ENCODE data around the gene SRGAP3. TPM values are rescaled to one million over a fixed set of nuclear protein-coding genes. Genes with fewer than 3 reads are reported as not detected.

SRGAP3 gene
- total and polyA plus RNA-seq, 2 donors (not counting 1 experiment from before 2014, with no cell fraction given): 0.92 to 12.4 TPM

- Histone ChIP-seq H3K36me3 (ENCODE audit: control insufficient read depth, insufficient read depth, low read length) (no peaks in the 10 kb centered on the region), H3K4me2 (ENCODE audit: extremely low read depth, insufficient read depth, low read length) (no peak overlapping the region), H4K20me1 (ENCODE audit: control insufficient read depth, extremely low read depth, insufficient read depth, low read length) (no peaks in the 10 kb centered on the region), H3K9me3 (ENCODE audit: control insufficient read depth, insufficient read depth, low read depth, low read length) (no peaks in the 10 kb centered on the region), H3K9ac (ENCODE audit: insufficient read depth, low read length) (no peak overlapping the region), H2AFZ (ENCODE audit: low read length) (no peak overlapping the region), H3K27me3 (ENCODE audit: control insufficient read depth, insufficient read depth, low read length) (no peaks in the 10 kb centered on the region), H3K4me3 (replicated peaks in 1 of 4; ENCODE audit: control extremely low read depth in 1 of 4, insufficient read depth in 1 of 4, low read depth in 3 of 4, low read length in 4 of 4) (no peak overlapping the region), H3K27ac (ENCODE audit: insufficient read depth, low read length) (no peak overlapping the region), H3K4me1 (ENCODE audit: control insufficient read depth, extremely low read depth, insufficient read depth, low read length) (no peaks in the 10 kb centered on the region), H3K79me2 (ENCODE audit: control insufficient read depth, insufficient read depth, low read length) (no peaks in the 10 kb centered on the region)
- TF ChIP-seq EZH2 (IDR thresholded peaks at IDR 0.05; ENCODE audit: low read length, missing control alignments) (no peak), CTCF (conservative IDR thresholded peaks at IDR 0.05 in 1 of 2, IDR thresholded peaks at IDR 0.05 in 1 of 2; ENCODE audit: low read depth in 1 of 2, low read length in 2 of 2) (no peak)
- no peak for DNase-seq (ENCODE audit: low read depth in 2 of 2)
Measured at GRCh38 chr3:9125278-9125951, 124.0 kb downstream of the SRGAP3 start.

DNA sequence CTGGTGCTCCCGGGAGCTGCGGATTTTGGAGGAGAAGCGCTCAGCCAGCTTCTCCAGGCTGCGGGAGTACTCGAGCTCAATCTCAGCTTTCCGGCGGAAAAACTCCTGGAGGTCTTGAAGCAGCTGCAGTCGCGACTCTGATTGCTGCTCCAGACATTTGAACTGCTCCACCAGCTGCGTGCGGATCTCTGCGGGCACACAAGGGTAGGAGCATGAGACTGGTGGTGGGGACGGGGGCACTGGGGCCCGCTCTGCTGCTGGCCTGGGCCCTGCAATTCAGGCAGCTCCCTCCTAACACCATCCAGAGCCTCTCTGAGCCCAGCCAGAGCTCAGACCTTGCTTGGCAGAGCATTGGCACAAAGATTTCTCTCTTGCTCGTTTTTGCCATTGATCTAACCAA, 124.7 kb downstream of the SRGAP3 start:
- Histone ChIP-seq H3K9me3 (ENCODE audit: control insufficient read depth, insufficient read depth, low read depth, low read length) (no peaks in the 10 kb centered on the region), H3K79me2 (ENCODE audit: control insufficient read depth, insufficient read depth, low read length) (no peaks in the 10 kb centered on the region), H3K9ac (ENCODE audit: insufficient read depth, low read length) (no peak overlapping the region), H3K36me3 (ENCODE audit: control insufficient read depth, insufficient read depth, low read length) (no peaks in the 10 kb centered on the region), H2AFZ (ENCODE audit: low read length) (no peak overlapping the region), H3K4me3 (replicated peaks in 1 of 4; ENCODE audit: control extremely low read depth in 1 of 4, insufficient read depth in 1 of 4, low read depth in 3 of 4, low read length in 4 of 4) (no peak overlapping the region), H3K27me3 (ENCODE audit: control insufficient read depth, insufficient read depth, low read length) (no peaks in the 10 kb centered on the region), H4K20me1 (ENCODE audit: control insufficient read depth, extremely low read depth, insufficient read depth, low read length) (no peaks in the 10 kb centered on the region), H3K4me1 (ENCODE audit: control insufficient read depth, extremely low read depth, insufficient read depth, low read length) (no peaks in the 10 kb centered on the region), H3K4me2 (ENCODE audit: extremely low read depth, insufficient read depth, low read length) (no peak overlapping the region), H3K27ac (ENCODE audit: insufficient read depth, low read length) (no peak overlapping the region)
- no peak for TF ChIP-seq CTCF (conservative IDR thresholded peaks at IDR 0.05 in 1 of 2, IDR thresholded peaks at IDR 0.05 in 1 of 2; ENCODE audit: low read depth in 1 of 2, low read length in 2 of 2)
- TF ChIP-seq EZH2 (IDR thresholded peaks at IDR 0.05; ENCODE audit: low read length, missing control alignments): no peak
- no peak for DNase-seq (ENCODE audit: low read depth in 2 of 2)

DNA sequence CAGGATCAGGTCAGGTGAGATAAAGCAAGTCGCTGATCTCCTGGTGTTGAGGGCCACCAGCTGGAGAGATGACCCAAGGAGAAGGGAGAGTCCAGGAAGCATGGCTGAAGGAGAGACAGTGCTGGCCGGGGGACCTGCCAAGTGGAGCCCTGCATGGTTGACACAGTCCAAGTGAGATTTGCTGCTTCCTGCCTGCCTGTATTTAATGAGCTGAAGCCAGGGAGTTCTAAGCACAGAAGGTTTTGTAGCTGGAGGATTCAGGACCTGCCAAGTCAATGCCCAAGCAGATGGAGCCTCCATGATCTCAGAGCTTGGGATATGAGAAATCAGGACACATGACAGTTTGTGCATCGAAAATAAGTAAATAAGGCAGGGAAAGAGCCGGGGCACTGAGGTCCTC, 125.6 kb downstream of the SRGAP3 start:
- H3K4me3 ChIP-seq (replicated peaks in 1 of 4; ENCODE audit: control extremely low read depth in 1 of 4, insufficient read depth in 1 of 4, low read depth in 3 of 4, low read length in 4 of 4): no peak overlapping the region
- H3K27me3 ChIP-seq (ENCODE audit: control insufficient read depth, insufficient read depth, low read length): no peaks in the 10 kb centered on the region
- no peak overlapping the region for H3K9ac ChIP-seq (ENCODE audit: insufficient read depth, low read length)
- H3K36me3 ChIP-seq (ENCODE audit: control insufficient read depth, insufficient read depth, low read length): no peaks in the 10 kb centered on the region
- H4K20me1 ChIP-seq (ENCODE audit: control insufficient read depth, extremely low read depth, insufficient read depth, low read length): no peaks in the 10 kb centered on the region
- DNase-seq (ENCODE audit: low read depth in 2 of 2): no peak
- TF ChIP-seq CTCF (conservative IDR thresholded peaks at IDR 0.05 in 1 of 2, IDR thresholded peaks at IDR 0.05 in 1 of 2; ENCODE audit: low read depth in 1 of 2, low read length in 2 of 2) (no peak), EZH2 (IDR thresholded peaks at IDR 0.05; ENCODE audit: low read length, missing control alignments) (no peak)
- no peaks in the 10 kb centered on the region for H3K9me3 ChIP-seq (ENCODE audit: control insufficient read depth, insufficient read depth, low read depth, low read length)
- H3K27ac ChIP-seq (ENCODE audit: insufficient read depth, low read length): no peak overlapping the region
- H2AFZ ChIP-seq (ENCODE audit: low read length): no peak overlapping the region
- H3K79me2 ChIP-seq (ENCODE audit: control insufficient read depth, insufficient read depth, low read length): no peaks in the 10 kb centered on the region
- H3K4me1 ChIP-seq (ENCODE audit: control insufficient read depth, extremely low read depth, insufficient read depth, low read length): no peaks in the 10 kb centered on the region
- H3K4me2 ChIP-seq (ENCODE audit: extremely low read depth, insufficient read depth, low read length): no peak overlapping the region
